Stimulated activated CD4-positive, alpha-beta T cell treated with anti-CD3 and anti-CD28 coated beads, Interleukin-2, amount 100 ng/mL, for 4 hours (primary cell): ENCODE results near the gene IL10RA.
"Not testable (repeated sequence)": the region's sequence is repeated elsewhere in the genome, so short reads cannot be mapped to it uniquely, and the experiment has no call there.

Source experiments
- DNase-seq: peaks from one replicate; pipeline ENCODE4 v3.0.0-alpha.2; 2020; ENCODE audit warnings: low read depth

IL10RA gene

DNA sequence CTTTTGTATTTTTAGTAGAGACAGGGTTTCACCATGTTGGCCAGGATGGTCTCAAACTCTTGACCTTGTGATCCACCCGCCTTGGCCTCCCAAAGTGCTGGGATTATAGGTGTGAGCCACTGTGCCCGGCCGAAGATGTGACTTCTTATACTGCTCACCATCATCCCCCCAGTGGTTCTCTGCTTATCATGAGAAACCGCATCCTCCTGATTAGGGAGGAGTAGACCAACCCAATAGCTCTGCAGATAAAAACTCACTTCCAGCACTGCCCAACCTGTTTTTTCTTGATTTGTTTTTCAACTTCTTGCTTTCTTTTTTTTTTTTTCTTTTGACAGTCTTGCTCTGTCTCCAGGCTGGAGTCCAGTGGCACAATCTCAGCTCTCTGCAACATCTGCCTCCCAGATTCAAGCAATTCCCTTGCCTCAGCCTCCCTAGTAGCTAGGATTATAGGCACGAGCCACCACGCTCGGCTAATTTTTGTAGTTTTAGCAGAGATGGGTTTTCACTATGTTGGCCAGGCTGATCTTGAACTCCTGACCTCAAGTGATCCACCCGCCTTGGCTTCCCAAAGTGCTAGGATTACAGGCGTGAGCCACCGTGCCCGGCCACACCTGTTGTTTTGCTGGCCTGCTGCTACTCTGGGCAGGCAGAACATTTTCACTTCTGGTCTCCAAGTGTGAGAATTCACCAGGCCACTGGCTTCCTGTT lies 21.5 kb downstream of the IL10RA start:
- not testable (repeated sequence) for DNase-seq

DNA sequence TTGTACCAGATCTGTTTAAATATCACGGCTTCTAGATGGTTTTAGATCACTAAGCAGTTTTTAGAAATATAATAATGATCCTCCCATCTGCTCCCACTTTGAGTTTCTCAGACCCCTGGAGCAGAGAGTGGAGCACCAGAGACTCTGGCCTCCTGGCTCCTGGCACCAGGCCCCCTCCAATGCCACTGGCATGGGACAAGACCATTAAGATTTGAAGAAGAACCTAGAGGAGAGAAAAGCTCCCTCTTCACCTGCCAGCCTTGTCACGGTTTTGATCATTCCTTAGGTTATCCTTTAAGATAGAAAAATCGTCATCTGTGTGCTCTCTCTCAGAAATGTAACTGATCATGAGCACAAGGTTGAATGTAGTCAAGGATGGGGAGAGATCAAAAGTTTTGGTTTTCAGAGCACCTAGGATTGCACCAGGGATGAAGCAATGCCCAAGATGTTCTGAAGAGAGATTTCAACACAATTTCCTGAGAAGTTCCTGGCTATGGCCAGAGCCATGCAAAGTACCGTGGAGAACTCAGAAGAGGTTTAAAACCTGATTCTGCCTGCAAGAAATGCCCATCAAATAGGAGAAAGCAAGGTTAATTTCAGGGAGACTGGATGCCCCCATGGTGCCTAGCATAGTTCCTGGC lies 22.2 kb downstream of the IL10RA start:
- no peak for DNase-seq

DNA sequence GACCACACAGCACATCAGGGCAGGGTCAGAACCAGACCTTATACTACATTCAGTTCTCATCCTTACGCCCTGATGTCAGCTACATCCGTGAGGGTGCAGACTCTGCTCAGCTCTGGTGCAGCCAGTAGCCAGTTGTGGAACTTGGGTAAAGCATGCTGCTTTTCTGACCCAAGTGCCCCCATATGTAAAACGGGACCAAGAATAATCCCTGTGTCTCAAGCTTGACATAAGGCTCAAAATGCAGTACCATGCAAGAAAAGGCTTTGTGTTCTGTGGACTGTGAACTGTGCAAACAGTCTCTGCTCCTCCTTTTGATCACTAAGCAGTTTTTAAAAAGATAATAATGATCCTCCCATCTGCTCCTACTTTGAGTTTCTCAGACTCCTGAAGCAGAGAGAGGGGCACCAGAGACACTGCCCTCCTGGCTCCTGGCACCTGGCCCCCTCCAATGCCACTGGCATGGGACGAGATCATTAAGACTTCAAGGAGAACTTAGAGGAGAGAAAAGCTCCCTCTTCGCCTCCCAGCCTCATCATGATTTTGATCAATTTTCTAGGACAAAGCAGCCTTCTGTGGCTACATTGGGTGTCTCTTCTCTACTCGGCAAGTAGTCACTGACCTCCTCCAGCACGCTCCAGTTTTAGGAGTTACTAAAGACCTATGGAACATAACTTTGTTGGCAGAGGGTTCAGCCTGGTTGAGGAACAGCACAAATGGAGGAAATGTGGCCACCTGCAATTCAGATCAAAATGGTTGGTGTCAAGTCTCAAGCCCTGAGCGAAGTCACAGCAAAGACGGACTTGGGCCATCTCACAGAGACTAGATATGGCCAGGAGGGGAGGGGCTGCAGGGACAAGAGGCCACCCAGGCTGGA lies 23.9 kb downstream of the IL10RA start:
- DNase-seq = no peak

DNA sequence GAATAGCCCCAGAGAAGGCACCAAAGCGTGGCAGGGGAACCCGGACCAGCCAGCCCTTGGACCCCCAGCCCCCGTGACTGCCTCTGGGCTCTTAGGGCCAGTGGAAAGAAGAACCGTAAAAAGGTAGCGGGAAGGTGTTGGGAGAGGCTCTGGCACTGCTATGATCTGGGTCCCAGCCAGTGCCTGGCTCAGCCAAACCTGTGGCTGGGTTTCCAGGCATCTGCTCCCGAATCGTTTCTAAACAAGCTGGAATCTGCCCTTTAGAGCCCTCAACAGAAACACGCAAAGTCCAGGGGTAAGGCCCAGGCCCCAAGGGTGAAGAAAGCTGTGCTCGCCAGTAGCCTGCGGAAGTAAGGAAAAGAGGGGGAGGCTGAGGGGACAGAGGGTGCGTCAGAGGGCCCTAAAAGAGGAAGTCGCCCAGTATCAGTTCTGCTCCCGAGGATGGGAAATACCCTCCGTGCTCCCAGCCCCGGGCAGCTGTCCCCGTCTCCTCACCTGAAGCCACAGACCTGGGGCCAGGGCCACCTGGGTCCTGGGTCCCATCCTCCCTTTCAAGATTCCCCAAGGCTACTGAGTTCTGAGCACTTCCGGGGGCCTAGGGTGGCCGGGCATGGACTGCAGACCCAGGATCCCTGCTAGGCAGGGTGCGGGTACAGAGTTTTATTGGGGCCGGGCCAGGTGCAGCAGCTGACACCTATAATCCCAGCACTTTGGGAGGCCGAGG lies 24.7 kb downstream of the IL10RA start:
- no peak for DNase-seq

DNA sequence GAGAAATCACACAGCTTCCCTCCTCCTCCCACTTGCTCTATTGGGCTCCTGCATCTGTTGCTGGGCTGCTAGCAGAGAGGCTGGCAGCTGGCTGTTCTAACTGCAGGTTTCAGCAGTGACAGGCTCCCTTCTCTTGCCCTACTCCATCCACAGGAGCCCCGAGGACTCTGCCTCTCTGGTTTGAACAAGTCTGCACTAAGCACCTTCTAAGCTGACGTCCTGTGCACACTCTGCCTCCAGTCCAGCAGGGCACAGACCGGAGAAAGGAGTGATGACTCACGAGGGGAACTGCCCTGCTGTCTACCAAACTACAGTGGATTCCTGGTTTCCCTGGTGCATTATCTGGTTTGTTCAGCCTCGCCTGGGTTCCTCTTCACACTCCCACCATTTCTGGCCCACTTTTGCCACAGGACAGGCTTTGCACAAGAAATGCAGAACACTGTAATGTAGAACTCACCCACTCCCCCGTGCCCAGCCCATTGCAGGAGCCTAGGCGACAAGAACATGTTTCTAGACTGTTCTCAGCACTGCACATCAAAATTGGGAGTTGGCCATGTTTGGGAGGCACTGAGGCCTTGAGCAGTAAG lies 26.0 kb downstream of the IL10RA start:
- no peak for DNase-seq

DNA sequence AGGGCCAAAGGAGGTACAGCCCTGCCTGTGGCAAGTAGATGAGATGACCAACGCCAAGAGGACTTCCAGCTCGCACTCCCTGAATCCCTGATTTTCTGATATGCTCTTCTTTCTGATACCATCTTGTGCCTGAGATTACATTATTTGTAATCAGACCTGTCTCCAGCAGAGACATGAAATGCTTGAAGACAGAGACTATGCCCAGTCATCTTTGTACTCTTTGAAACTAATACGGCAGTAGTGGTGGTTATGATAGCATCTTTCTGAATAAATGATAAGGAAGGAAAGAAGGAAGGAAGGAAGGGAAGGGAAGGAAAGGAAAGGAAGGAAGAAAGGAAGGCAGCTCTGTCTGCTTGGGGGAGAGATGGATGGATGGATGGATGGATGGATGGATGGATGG lies 27.8 kb downstream of the IL10RA start:
- no peak for DNase-seq

DNA sequence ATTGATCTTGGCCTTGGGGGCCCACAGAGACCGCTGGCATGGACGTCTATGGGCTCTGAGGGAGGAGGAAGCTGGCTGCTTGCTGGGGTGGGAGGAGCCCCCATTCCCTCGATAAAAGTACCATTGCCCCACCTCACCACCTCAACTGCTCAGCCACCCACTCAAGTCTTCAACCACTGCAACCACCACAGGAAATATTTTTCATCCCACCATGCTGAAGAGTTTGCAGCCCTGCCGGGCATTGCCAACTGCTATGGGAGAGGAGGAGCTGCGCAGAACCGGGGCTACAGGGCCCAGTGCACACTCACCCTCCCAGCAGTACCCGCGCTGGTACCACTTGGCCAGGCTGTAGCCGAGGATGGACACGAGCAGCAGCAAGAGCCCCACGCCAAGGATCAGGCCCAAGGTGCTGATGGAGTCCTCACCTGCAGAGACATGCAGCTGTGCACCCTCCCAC lies 29.2 kb downstream of the IL10RA start:
- no peak for DNase-seq

DNA sequence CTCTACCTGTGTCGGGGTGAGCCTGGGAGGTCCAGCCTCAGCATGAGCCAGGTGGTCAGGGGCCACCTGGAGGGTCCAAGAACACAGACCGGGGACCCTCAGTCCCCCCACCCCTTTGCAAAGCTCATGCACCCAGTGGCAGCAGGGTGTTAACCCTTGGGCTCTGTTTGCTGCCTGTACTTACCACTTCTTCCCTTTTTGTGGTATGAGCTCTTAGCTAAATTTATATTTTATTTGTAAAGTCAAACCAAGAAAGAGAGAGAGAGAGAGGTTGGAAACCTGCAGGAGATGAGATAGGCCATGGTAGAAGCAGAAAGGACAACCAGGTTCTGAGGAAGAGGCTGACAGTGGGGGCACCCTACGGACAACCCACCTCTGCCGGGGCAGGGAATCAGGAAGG lies 29.9 kb downstream of the IL10RA start:
- no peak for DNase-seq

DNA sequence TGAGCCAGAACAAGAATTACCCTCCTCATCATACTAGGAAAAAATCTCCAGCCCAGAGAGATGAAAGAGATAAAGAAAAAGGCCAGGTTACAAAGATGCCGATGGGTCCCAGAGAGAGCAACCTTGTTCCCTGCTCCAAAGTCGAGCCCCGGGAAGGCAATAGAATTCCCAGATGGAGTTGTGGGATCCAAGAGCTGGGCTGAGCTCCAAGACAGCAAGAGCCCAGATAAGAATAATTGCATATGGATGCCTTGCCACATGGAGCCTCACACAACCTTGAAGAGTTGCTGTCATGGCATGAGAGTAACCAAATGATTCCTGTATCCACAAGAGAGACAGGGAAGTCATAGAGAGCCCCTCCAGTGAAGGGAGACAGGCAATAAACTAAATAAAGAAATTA lies 30.9 kb downstream of the IL10RA start:
- DNase-seq = no peak

DNA sequence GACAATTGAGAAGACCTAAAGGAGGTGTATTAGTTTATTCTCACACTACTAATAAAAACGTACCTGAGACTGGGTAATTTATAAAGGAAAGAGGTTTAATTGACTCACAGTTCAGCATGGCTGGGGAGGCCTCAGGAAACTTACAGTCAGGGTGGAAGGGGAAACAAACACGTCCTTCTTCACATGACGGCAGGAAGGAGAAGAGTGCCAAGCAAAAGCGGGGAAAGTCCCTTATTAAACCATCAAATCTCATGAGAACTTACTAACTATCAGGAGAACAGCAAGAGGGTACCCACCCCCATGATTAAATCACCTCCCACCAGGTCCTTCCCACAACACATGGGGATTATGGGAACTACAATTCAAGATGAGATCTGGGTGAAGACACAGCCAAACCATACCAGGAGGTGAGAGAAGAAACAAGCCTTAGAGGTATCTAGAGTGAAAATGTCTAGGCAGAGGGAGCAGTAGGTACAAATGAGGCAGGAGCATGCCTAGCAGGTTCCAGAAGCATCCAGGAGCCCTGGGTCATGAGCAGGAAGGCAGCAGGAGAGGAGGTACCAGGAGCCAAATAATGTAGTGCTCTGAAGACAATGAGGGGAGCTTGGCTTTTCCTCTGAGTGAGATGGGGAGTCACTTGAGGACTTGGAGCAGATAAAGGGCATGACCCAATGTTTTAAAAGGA lies 31.6 kb downstream of the IL10RA start:
- DNase-seq = no peak

DNA sequence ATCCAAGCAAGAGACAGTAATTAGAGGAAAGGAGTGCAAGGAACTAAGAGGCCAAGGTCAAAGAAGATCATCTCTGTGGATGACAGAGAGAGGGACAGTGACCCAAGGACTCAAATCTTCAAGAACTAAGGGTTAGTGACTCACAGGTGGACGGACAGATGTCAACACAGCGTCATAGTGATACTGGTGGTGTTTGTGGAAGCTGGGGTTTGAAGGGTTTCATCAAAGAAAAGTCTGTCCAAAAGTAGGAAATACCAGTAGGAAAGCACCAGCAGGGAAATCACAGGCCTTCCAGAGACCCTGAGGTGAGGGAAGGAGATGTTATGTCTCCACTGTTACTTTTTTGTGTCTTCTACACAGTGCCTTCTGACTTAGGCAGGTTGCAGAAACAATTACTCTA lies 32.2 kb downstream of the IL10RA start:
- DNase-seq = no peak

DNA sequence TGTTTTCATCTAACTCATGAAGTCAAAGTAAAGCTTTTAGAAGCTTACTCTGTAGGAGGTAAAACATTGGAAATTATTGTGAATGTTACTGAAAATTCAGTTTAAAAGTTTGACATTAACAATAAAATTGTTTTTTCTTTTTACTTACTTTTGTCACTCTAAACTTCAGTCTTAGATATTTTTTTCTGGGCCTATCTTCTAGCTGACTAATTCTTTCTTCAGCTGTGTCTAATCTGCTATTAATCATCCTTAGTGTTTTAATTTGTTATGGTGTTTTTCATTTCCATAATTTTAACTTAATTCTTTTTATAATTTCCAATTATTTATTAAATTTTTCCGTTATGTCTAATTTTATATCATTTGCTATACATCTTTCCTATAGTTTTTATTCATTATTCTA lies 35.0 kb downstream of the IL10RA start:
- DNase-seq = no peak

DNA sequence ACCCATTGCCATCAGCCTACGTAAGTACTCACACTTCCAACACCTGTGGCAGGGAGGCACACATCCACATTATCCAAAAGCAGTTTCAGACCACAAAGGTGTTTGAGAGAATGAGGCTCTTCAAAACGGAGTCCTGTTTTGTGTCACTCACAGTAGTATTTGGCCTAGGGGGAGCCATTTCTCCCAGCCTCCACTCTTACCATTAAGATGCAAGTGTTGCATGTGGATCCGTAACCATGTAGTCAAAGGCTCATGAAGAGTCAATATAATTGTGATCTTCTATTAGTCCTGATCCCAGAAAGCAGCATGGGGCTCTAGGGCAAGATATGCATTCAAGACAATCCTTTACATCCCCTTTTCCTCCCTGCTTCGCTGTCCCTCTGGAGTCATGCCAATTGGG lies 41.5 kb downstream of the IL10RA start:
- no peak for DNase-seq

DNA sequence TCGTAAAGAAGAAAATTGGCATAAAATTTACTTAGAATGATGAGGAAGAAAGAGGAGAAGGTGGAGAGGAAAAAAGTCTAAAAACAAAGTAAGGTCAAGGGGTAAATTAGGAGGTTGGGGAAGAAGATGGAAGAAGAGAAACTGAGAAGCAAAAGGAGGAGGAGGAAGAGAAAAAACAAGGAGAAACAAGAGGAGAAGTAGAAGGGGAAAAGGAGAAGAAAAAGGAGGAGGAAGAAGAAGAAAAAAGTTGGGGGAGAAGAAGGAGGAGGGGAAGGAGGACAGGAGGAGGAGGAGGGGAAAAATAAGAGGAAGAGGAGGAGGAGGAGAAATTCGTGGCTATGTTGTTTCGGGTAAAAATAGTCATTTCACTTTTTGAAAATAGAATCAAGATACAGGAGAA lies 42.4 kb downstream of the IL10RA start:
- DNase-seq = no peak

DNA sequence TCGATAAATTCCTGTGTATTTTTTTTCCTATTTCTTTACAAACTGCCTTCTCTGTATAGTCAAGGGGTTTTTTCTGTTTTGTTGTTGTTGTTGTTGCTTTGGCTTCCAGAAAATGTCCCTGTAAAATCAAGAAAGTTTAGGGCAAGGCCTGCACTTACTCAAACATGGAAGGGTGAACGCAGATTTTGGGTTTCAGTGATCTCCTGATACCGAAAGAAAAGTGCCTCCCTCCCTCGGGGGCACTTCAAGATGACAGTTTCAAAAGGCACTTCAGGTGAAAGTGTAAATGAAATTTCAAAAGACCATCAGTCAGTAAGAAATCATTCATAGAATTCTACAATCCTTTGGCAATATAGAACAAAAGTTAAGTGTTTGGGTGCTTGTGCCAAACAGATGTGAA lies 47.2 kb downstream of the IL10RA start:
- no peak for DNase-seq

DNA sequence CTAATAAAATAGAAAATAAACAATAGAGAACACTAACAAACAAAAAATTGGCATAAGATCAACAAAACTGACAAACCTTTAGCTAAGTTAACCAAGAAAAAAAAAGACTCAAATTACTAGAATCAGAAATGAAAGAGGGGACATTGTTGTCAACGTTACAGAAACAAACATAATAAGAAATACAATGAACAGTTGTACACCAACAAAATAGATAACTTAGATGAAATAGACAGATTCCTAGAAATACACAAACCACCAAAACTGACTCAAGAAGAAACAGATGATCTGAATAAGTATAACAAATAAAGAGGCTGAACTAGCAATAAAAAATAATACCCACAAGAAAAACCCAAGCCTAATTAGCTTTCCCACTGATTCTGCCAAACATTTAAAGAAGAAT lies 55.9 kb downstream of the IL10RA start:
- DNase-seq = no peak

DNA sequence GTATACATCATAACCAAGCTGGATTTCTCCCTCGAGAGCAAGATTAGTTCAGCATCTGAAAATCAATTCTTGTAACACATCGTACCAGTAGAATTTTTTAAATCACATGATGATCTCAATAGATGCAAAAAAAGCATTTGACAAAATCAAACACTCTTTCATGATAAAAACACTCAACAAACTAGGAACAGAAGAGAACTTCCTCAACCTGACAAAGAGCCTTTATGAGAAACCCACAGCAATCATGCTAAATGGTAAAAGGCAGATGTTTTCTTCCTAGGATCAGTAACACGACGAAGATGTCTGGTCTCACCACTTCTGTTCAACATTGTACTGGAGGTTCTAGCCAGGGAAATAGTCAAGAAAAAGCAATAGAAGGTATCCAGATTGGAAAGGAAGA lies 56.6 kb downstream of the IL10RA start:
- DNase-seq = no peak

DNA sequence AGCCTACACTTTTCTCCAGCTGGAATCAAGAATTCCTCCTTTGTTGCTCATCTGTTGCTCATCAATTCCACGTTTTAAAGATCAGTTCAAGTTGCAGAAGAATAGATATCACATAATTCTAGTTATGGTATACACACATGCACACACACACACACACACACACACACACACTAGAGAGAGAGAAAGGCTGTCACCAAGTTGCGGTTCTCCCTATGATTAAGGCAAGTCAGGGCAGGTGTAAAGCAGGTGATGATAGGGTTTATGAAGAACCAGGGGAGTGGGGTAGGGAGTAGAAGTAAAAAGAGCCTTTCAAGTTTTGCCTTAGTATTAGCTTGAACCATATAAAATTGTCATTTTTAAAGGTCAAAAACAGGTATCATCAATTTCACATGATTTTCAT lies 59.0 kb downstream of the IL10RA start:
- DNase-seq = no peak

DNA sequence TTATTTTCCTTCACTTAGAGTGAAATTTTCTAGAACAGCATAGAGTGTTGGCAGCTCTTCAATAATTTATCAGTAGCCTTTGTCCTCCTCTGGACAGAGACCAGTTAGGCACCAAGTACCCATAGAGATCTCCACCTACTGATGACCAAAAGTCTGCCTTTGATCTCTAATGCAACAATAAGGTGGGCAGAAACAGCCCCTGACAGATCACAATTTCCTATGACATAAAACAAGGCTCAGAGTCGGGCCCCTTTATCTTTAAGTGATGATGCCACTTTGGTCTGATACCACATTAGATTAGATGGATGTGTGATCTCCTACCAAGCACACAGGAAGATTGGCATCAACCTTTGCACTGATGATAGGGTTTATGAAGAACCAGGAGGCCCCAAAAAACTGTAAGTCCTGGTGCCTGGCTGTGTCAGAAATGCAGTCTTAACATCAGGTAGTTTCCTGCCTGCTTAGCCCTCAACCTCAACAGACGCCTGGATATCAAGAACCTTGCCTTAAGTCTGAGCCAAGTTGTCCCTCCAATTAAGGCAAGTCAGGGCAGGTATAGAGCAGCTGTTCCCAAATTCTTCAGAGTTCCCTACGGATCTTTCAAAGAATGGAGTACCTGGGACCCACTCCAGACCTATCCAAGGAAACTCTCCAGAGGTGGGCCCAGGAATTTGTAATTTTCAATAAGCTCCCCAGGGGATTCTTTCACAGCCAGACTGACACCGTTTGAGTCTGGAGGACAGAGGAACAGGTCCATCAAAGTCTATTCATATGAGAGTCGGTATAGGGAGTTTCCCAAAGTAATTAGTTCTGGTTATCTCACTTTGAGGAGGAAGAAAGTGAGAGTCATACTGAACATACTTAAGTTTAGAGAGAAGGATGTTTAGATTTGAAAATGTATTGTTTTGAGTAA lies 60.1 kb downstream of the IL10RA start:
- no peak for DNase-seq

DNA sequence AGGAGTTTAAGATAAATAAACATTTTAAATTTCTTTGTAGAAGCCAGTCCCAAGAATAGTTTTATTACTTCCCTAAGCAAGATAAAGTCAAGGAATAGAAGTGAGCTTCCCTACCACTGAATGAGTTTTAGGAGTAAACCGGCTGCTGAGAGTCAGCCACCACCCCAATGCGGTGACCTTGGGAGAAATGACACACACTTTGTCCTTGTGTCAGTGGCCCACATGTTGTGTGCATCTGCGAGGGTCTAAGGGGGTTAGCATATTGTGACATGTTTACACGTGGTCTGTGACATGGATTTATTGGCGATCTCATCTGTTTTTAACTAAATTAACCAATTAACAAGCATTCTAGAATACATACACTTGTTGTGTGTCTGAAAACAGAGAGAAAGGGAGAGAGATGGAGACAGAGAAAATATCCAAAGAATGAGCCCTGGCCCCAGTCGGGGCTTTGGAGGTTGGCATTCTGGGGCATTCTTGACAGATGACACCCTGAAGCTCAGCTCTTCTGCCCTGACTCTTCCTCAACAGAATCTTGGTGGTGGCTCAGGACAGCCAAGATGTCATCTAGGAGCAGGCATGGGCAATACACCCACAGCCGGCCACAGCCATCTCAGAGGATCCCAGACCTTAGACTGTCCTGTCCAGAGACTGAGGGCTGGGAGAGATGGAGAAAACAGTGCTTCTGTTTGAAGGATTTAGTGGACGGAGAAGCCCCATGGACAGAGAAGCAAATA lies 60.9 kb downstream of the IL10RA start:
- DNase-seq = no peak
